Lower lobe of right lung (tissue), 2 donors: ENCODE data around the gene SEPTIN3. TPM values are rescaled to one million over a fixed set of nuclear protein-coding genes. Genes with fewer than 3 reads are reported as not detected.

Experiments used
- ATAC-seq, 2 donors: fragments of 200-7000 bp; cut with Tn5 transposase; one replicate each; pipeline ENCODE4 v1.9.1; 2020 to 2022; ENCODE audit warnings: mild to moderate bottlenecking in 2 of 2, moderate library complexity in 2 of 2
- DNase-seq: peaks from one replicate; pipeline ENCODE4 v3.0.0-alpha.2; 2020
- H3K27ac ChIP-seq: fragments of 200-600 bp; one replicate; pipeline ENCODE4 v1.8.0; 2022
- H3K27me3 ChIP-seq: fragments of 200-600 bp; one replicate; pipeline ENCODE4 v1.8.0; 2022; ENCODE audit warnings: low read depth
- H3K36me3 ChIP-seq: fragments of 200-600 bp; one replicate; pipeline ENCODE4 v1.8.0; 2022; ENCODE audit warnings: mild to moderate bottlenecking
- H3K4me1 ChIP-seq: fragments of 200-600 bp; one replicate; pipeline ENCODE4 v1.8.0; 2022
- H3K4me3 ChIP-seq: fragments of 200-600 bp; one replicate; pipeline ENCODE4 v1.8.0; 2022; ENCODE audit warnings: mild to moderate bottlenecking
- H3K9me3 ChIP-seq: fragments of 200-600 bp; one replicate; pipeline ENCODE4 v1.8.0; 2022
- intact Hi-C: fragments of 100-400 bp; cut with DNase I; formaldehyde crosslinking; loops from one replicate; pipeline ENCODE4 v1.11.0; 2022
- total RNA-seq: library from RNA; stranded (reverse); fragmentation: NEBNext Ultra II Directional; extraction: Animal tissue kit (Norgen Biotek cat#: 25700); gene quantifications from one replicate; pipeline ENCODE4 v1.2.1, GENCODE V29; 2021
- TF ChIP-seq, protein P1 (sequence below): fragments of 200-600 bp; IDR thresholded peaks from one replicate; pipeline ENCODE4 v1.8.0; 2022; ENCODE audit warnings: antibody characterized with exemption, mild to moderate bottlenecking
- donor health status: DM: no; HTN: yes; CAD: no; lungs with severe emphysema.

The SEPTIN3 gene
- total RNA-seq, 1 donor from 2014 or later: 2.5 TPM

GRCh38 chr22:41951898-41952474 lies 17.3 kb upstream of the SEPTIN3 start, which contains the start of gene SMIM45:
Gene SMIM45, plus strand, starts transcription at chr22:41952150.
- no peaks in the 10 kb centered on the region for H3K27me3 ChIP-seq
- TF ChIP-seq, protein P1, sequence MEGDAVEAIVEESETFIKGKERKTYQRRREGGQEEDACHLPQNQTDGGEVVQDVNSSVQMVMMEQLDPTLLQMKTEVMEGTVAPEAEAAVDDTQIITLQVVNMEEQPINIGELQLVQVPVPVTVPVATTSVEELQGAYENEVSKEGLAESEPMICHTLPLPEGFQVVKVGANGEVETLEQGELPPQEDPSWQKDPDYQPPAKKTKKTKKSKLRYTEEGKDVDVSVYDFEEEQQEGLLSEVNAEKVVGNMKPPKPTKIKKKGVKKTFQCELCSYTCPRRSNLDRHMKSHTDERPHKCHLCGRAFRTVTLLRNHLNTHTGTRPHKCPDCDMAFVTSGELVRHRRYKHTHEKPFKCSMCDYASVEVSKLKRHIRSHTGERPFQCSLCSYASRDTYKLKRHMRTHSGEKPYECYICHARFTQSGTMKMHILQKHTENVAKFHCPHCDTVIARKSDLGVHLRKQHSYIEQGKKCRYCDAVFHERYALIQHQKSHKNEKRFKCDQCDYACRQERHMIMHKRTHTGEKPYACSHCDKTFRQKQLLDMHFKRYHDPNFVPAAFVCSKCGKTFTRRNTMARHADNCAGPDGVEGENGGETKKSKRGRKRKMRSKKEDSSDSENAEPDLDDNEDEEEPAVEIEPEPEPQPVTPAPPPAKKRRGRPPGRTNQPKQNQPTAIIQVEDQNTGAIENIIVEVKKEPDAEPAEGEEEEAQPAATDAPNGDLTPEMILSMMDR: no peak
- H3K27ac ChIP-seq: no peak within 1 kb of the TSS
- ATAC-seq (no peak), DNase-seq (no peak)
- no peaks in the 10 kb centered on the region for H3K9me3 ChIP-seq
- peaks cover 4% of the 10 kb centered on the region for H3K4me1 ChIP-seq
- no peaks in the 10 kb centered on the region for H3K36me3 ChIP-seq
- intact Hi-C loops: no loop called here
- no peak within 1 kb of the TSS for H3K4me3 ChIP-seq

DNA sequence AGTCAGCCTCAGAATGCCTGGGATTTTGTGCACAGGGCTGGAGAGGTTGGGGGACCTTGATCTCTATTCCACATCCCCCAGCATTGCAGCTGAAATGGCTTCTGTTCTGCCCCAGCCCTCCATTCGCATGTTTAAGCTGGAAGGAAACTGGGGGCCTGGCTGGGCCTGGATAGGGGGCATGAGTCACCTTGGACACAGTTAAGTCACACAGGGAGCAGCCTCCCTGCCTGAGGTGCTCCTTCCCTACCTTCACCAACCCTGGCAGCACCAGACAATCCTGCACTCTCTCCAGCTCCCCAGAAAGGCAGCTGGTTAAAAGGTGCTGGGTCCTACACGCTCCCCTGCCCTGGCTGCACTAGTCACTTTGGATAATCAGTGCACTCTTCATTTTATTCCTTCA lies 16.5 kb upstream of the SEPTIN3 start:
- Histone ChIP-seq H3K27me3 (no peaks in the 10 kb centered on the region), H3K4me1 (peaks cover 4% of the 10 kb centered on the region), H3K4me3 (no peak overlapping the region), H3K27ac (no peak overlapping the region), H3K9me3 (no peaks in the 10 kb centered on the region), H3K36me3 (no peaks in the 10 kb centered on the region)
- ATAC-seq (no peak), DNase-seq (no peak)
- intact Hi-C loops: no loop called here
- TF ChIP-seq, protein P1: no peak

DNA sequence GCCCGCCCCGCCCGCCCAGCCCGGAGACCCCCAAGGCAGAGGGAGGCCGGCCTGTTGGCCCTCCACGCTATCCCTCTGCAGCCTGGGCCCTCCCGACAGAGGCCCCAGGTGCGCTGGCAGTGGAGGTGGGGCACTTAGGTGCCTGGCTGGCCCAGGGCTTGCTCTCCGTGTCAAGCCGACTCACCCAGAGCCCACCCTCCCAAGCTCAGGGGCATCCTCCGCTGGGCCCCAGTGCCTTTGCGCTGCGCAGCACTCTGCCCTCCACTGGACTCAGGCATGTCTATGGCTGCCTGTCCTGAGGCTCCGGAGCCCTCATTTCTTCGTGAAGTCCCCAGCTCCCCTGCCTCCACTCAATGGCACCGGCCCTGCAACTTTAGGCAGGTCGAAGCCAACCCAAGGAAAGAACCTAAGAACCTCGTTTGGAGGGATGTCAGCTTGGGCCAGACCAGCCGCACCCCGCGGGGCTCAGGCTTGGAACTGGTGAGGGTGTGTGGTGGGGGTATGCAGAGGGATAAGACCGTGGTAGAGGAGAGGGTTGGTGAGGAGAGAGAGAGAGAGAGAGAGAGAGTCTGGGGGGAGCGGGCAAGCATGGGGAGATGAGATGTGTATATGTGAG lies 11.2 kb upstream of the SEPTIN3 start:
- Histone ChIP-seq H3K9me3 (no peaks in the 10 kb centered on the region), H3K27ac (no peak overlapping the region), H3K4me1 (peaks cover 8% of the 10 kb centered on the region), H3K27me3 (no peaks in the 10 kb centered on the region), H3K4me3 (peak overlapping the region; percentile 36), H3K36me3 (no peaks in the 10 kb centered on the region)
- intact Hi-C loops: no loop called here
- TF ChIP-seq, protein P1: peak; percentile 22
- ATAC-seq (peak; percentile 38 to 59), DNase-seq (no peak)

DNA sequence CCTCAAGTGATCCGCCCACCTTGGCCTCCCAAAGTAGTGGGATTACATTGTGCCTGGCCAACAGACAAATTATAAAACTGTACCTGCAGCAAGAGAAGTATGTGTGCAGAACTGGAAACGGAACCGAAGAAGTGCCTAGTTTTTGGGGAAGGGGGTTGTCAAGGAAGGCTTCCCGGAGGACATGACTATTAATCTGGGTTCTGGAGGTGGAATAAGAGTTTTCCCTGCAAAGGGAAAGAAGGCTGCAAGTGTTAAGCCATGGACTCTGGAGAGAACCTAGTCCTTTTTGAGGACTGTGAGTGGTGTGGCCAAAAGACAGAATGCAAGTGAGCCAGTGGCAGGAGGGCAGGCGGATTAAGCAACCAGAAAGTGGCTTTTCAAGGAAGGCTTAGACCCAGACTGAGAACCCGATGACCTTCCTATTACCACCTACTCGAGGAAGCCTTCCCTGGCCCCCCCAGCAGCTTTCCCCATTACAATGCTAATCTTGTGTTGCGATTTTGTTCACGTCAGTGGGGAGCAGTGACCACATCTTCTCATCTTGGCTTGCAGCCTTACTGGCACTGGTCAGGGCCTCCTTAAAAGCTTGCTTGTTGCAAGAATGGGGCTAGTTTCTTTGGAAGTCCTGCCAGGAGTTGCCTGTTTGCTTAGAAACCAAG lies 5.7 kb upstream of the SEPTIN3 start:
- ATAC-seq (peak; percentile 85), DNase-seq (peak; percentile 67)
- H3K4me3 ChIP-seq: no peak overlapping the region
- H3K27ac ChIP-seq: no peak overlapping the region
- TF ChIP-seq, protein P1: no peak
- H3K27me3 ChIP-seq: no peaks in the 10 kb centered on the region
- no peaks in the 10 kb centered on the region for H3K9me3 ChIP-seq
- intact Hi-C loops: no loop called here
- H3K36me3 ChIP-seq: no peaks in the 10 kb centered on the region
- peaks cover 14% of the 10 kb centered on the region for H3K4me1 ChIP-seq

- DNase-seq: no peak
- intact Hi-C loops: no loop called here
- Histone ChIP-seq H3K27ac (no peak overlapping the region), H3K9me3 (no peaks in the 10 kb centered on the region), H3K4me3 (no peak overlapping the region), H3K27me3 (no peaks in the 10 kb centered on the region), H3K36me3 (no peaks in the 10 kb centered on the region), H3K4me1 (peaks cover 14% of the 10 kb centered on the region)
- TF ChIP-seq, protein P1: no peak
- peak; percentile 61 to 74 for ATAC-seq
Measured at GRCh38 chr22:41964112-41964491, 5.1 kb upstream of the SEPTIN3 start.
